Neural cell (in vitro differentiated cells): Measurements from ENCODE around the gene FUT9. TPM values are rescaled to one million over a fixed set of nuclear protein-coding genes. Genes with fewer than 3 reads are reported as not detected.

ENCODE experiments used
- H2AFZ ChIP-seq: fragments of 200-600, 300-800 bp; sonication (generic), shearing (Covaris generic); 2 replicates; pipeline ENCODE4 v1.6.0; 2014; ENCODE audit warnings: low read depth, mild to moderate bottlenecking, antibody characterized with exemption, low read length, moderate library complexity
- H3F3A ChIP-seq: fragments of 200-600 bp; shearing (Covaris generic); 2 replicates; pipeline ENCODE4 v1.6.1; 2016; ENCODE audit warnings: mild to moderate bottlenecking, moderate library complexity, mixed read lengths, antibody characterized with exemption, low read length; ENCODE audit not compliant: insufficient read depth, poor library complexity, severe bottlenecking
- H3K27ac ChIP-seq: fragments of 200-600, 300-800 bp; sonication (generic), shearing (Covaris generic); 2 replicates; pipeline ENCODE4 v1.5.1; 2014; ENCODE audit warnings: mild to moderate bottlenecking, low read length, moderate library complexity
- H3K27me3 ChIP-seq: fragments of 300-800, 200-600 bp; sonication (generic), shearing (Covaris generic); 2 replicates; pipeline ENCODE4 v1.6.0; 2014; ENCODE audit warnings: mild to moderate bottlenecking, low read depth, low read length, moderate library complexity; ENCODE audit not compliant: insufficient read depth
- H3K36me3 ChIP-seq: fragments of 300-800, 200-600 bp; sonication (generic), shearing (Covaris generic); 2 replicates; pipeline ENCODE4 v1.5.1; 2014; ENCODE audit warnings: mild to moderate bottlenecking, antibody characterized with exemption, low read length, moderate library complexity; ENCODE audit not compliant: insufficient read depth
- H3K4me2 ChIP-seq: fragments of 300-800, 200-600 bp; sonication (generic), shearing (Covaris generic); 2 replicates; pipeline ENCODE4 v1.6.0; 2014; ENCODE audit warnings: mild to moderate bottlenecking, low read length
- H3K4me3 ChIP-seq: fragments of 300-800, 200-600 bp; sonication (generic), shearing (Covaris generic); 2 replicates; pipeline ENCODE4 v1.5.1; 2014; ENCODE audit warnings: mild to moderate bottlenecking, low read length, moderate library complexity
- H3K79me2 ChIP-seq: fragments of 200-600 bp; shearing (Covaris generic); replicated peaks from 2 replicates; pipeline ENCODE4 v1.6.0; 2014; ENCODE audit warnings: mild to moderate bottlenecking, low read length, moderate library complexity; ENCODE audit not compliant: insufficient read depth
- H3K9ac ChIP-seq: fragments of 300-800, 200-600 bp; sonication (generic), shearing (Covaris generic); 2 replicates; pipeline ENCODE4 v1.6.1; 2016; ENCODE audit warnings: mild to moderate bottlenecking, low read length, mixed read lengths
- H3K9me2 ChIP-seq: fragments of 200-600 bp; shearing (Covaris generic); 2 replicates; pipeline ENCODE4 v1.6.1; 2016; ENCODE audit warnings: mild to moderate bottlenecking, low read length, mixed read lengths; ENCODE audit not compliant: insufficient read depth
- H3K9me3 ChIP-seq: fragments of 200-600, 300-800 bp; sonication (generic), shearing (Covaris generic); 2 replicates; pipeline ENCODE4 v1.6.1; 2016; ENCODE audit warnings: mild to moderate bottlenecking, mixed run types, low read length, moderate library complexity, mixed read lengths
- H4K20me1 ChIP-seq: fragments of 200-600 bp; shearing (Covaris generic); 2 replicates; pipeline ENCODE4 v1.6.1; 2016; ENCODE audit warnings: mild to moderate bottlenecking, mixed run types; ENCODE audit not compliant: insufficient read depth
- CTCF ChIP-seq: fragments of 450-650 bp; IDR thresholded peaks from 2 replicates; pipeline ENCODE4 v1.5.1; 2014; ENCODE audit warnings: antibody characterized with exemption, mild to moderate bottlenecking, moderate library complexity; ENCODE audit not compliant: poor library complexity, severe bottlenecking
- EP300 ChIP-seq: fragments of 450-650 bp; conservative IDR thresholded peaks from 2 replicates; pipeline ENCODE4 v1.6.1; 2014; ENCODE audit warnings: antibody characterized with exemption, mild to moderate bottlenecking, moderate library complexity; ENCODE audit not compliant: poor library complexity, severe bottlenecking
- EZH2 ChIP-seq: fragments of 200-600, 300-800 bp; shearing (Covaris generic), sonication (generic); IDR thresholded peaks from 2 replicates; pipeline ENCODE4 v1.6.1; 2014; ENCODE audit warnings: antibody characterized with exemption, low read length, borderline replicate concordance, mild to moderate bottlenecking; ENCODE audit not compliant: insufficient read depth, poor library complexity, severe bottlenecking
- MXI1 ChIP-seq: fragments of 450-650 bp; conservative IDR thresholded peaks from 2 replicates; pipeline ENCODE4 v1.6.1; 2014; ENCODE audit warnings: antibody characterized with exemption, mild to moderate bottlenecking; ENCODE audit not compliant: poor library complexity, severe bottlenecking
- POLR2AphosphoS5 ChIP-seq: IDR thresholded peaks from 2 replicates; pipeline ENCODE4 v1.6.1; 2012
- RAD21 ChIP-seq: fragments of 450-650 bp; conservative IDR thresholded peaks from 2 replicates; pipeline ENCODE4 v1.6.1; 2014; ENCODE audit warnings: antibody characterized with exemption, mild to moderate bottlenecking, moderate library complexity
- REST ChIP-seq: IDR thresholded peaks from 2 replicates; pipeline ENCODE4 v1.6.1; 2012; ENCODE audit warnings: borderline replicate concordance
- SMC3 ChIP-seq: fragments of 450-650 bp; conservative IDR thresholded peaks from 2 replicates; pipeline ENCODE4 v1.6.1; 2014; ENCODE audit warnings: antibody characterized with exemption, mild to moderate bottlenecking, moderate library complexity; ENCODE audit not compliant: poor library complexity
- TAF1 ChIP-seq: IDR thresholded peaks from 2 replicates; pipeline ENCODE4 v1.6.1; 2012; ENCODE audit warnings: low read depth
- polyA plus RNA-seq: library from polyadenylated mRNA; depleted of rRNA; stranded (reverse); fragments of >200 nt; gene quantifications from 2 replicates; pipeline ENCODE4 v1.2.3, GENCODE V29; 2014

FUT9 gene
- polyA plus RNA-seq, 1 donor from 2014 or later: 18.5 TPM

- H3K4me3 ChIP-seq: no peak overlapping the region
- H3K4me2 ChIP-seq: no peak overlapping the region
- no peak overlapping the region for H3K27ac ChIP-seq
- no peaks in the 10 kb centered on the region for H3K9me2 ChIP-seq
- H3F3A ChIP-seq: no peaks in the 10 kb centered on the region
- no peaks in the 10 kb centered on the region for H3K27me3 ChIP-seq
- H3K36me3 ChIP-seq: no peaks in the 10 kb centered on the region
- no peak overlapping the region for H2AFZ ChIP-seq
- H4K20me1 ChIP-seq: no peaks in the 10 kb centered on the region
- no peak overlapping the region for H3K9ac ChIP-seq
- TF ChIP-seq REST: no peak
- no peak for TF ChIP-seq EZH2
- no peak for TF ChIP-seq MXI1
- H3K9me3 ChIP-seq: no peaks in the 10 kb centered on the region
- no peaks in the 10 kb centered on the region for H3K79me2 ChIP-seq
These were observed 170.9 kb downstream of the FUT9 start for GRCh38 chr6:96186516-96187195.

- Histone ChIP-seq H3K36me3 (no peaks in the 10 kb centered on the region), H3K27me3 (no peaks in the 10 kb centered on the region), H3K79me2 (no peaks in the 10 kb centered on the region), H3K4me3 (no peak overlapping the region), H3K9ac (no peak overlapping the region), H3K4me2 (no peak overlapping the region), H3K27ac (no peak overlapping the region), H3K9me2 (no peaks in the 10 kb centered on the region), H3F3A (no peaks in the 10 kb centered on the region), H3K9me3 (no peaks in the 10 kb centered on the region), H2AFZ (no peak overlapping the region), H4K20me1 (no peaks in the 10 kb centered on the region)
- TF ChIP-seq CTCF (no peak), POLR2AphosphoS5 (no peak), EP300 (no peak), RAD21 (no peak)
These were observed 178.9 kb downstream of the FUT9 start for GRCh38 chr6:96194675-96195074.

GRCh38 chr6:96195272-96195671 lies 179.5 kb downstream of the FUT9 start:
- no peaks in the 10 kb centered on the region for H3K79me2 ChIP-seq
- H2AFZ ChIP-seq: no peak overlapping the region
- no peaks in the 10 kb centered on the region for H3K36me3 ChIP-seq
- no peaks in the 10 kb centered on the region for H3K9me3 ChIP-seq
- H3K9ac ChIP-seq: no peak overlapping the region
- no peaks in the 10 kb centered on the region for H3F3A ChIP-seq
- no peak overlapping the region for H3K27ac ChIP-seq
- no peaks in the 10 kb centered on the region for H3K27me3 ChIP-seq
- TF ChIP-seq POLR2AphosphoS5: no peak
- TF ChIP-seq REST: no peak
- no peak for TF ChIP-seq RAD21
- no peak for TF ChIP-seq SMC3
- no peak for TF ChIP-seq EP300
- TF ChIP-seq EZH2: no peak
- TF ChIP-seq MXI1: no peak
- no peak for TF ChIP-seq CTCF
- no peak for TF ChIP-seq TAF1
- H3K4me2 ChIP-seq: no peak overlapping the region
- H4K20me1 ChIP-seq: no peaks in the 10 kb centered on the region
- no peaks in the 10 kb centered on the region for H3K9me2 ChIP-seq
- H3K4me3 ChIP-seq: no peak overlapping the region
